Transverse colon (tissue), 4 donors: Measurements from ENCODE around the gene FAM47E.

Experiments
- CTCF ChIP-seq, 5 experiments: fragments of 200-600 bp in 3 of 5; fragments of 450-650 bp in 2 of 5; sonication (generic) in 3 of 5; IDR thresholded peaks; 1 replicate in 2 of 5; 2 replicates in 3 of 5; pipeline ENCODE4 v1.5.1; 2016 to 2017; ENCODE audit warnings: antibody characterized with exemption in 5 of 5, inconsistent platforms in 3 of 5, mild to moderate bottlenecking in 2 of 5, moderate library complexity in 1 of 5
- EP300 ChIP-seq: sonication (generic); formaldehyde crosslinking; IDR thresholded peaks from one replicate; pipeline ENCODE4 v1.6.1; 2017; ENCODE audit warnings: antibody characterized with exemption, low read depth
- POLR2A ChIP-seq: fragments of 450-650 bp; IDR thresholded peaks from one replicate; pipeline ENCODE4 v1.6.1; 2016; ENCODE audit warnings: antibody characterized with exemption, mild to moderate bottlenecking, moderate library complexity
- POLR2AphosphoS5 ChIP-seq, 3 donors: sonication (generic); formaldehyde crosslinking; IDR thresholded peaks; one replicate each; pipeline ENCODE4 v1.6.1; 2016; ENCODE audit warnings: antibody characterized with exemption in 3 of 3

- TF ChIP-seq CTCF (IDR thresholded peaks at IDR 0.05) (no peak), POLR2A (no peak), POLR2AphosphoS5 (IDR thresholded peaks at IDR 0.05) (no peak), EP300 (no peak)
Observed at GRCh38 chr4:76257824-76258223, 6.3 kb downstream of the FAM47E start.
